Breast epithelium (tissue), 4 donors: ENCODE results near the gene UNC79. TPM values are rescaled to one million over a fixed set of nuclear protein-coding genes. Genes with fewer than 3 reads are reported as not detected.

Experiments
- DNase-seq, 2 donors: peaks; one replicate each; pipeline ENCODE4 v3.0.0-alpha.2; 2019; ENCODE audit warnings: low spot score in 2 of 2
- H3K27ac ChIP-seq, 2 donors: fragments of 200-600 bp; sonication (generic) in 1 of 2; one replicate each; pipeline ENCODE4 v1.5.1; 2016 to 2019; ENCODE audit warnings: mild to moderate bottlenecking in 1 of 2
- H3K27me3 ChIP-seq, 2 donors: fragments of 200-600 bp; sonication (generic) in 1 of 2; one replicate each; pipeline versions ENCODE4 v1.5.1 to v1.6.0; 2017 to 2019; ENCODE audit warnings: control low read depth in 1 of 2, mild to moderate bottlenecking in 1 of 2
- H3K36me3 ChIP-seq: fragments of 200-600 bp; one replicate; pipeline ENCODE4 v1.5.1; 2019
- H3K4me1 ChIP-seq, 2 donors: fragments of 200-600 bp; sonication (generic); one replicate each; pipeline ENCODE4 v1.5.1; 2016 to 2019; ENCODE audit warnings: control low read depth in 1 of 2
- H3K4me3 ChIP-seq, 3 donors: fragments of 200-600 bp; sonication (generic); 1 replicate in 2 of 3; 2 replicates in 1 of 3; pipeline ENCODE4 v1.5.1; 2016 to 2019; ENCODE audit warnings: mild to moderate bottlenecking in 3 of 3, moderate library complexity in 2 of 3
- H3K9me3 ChIP-seq, 2 donors: fragments of 200-600 bp; sonication (generic) in 1 of 2; one replicate each; pipeline ENCODE4 v1.5.1; 2016 to 2019; ENCODE audit warnings: control low read depth in 1 of 2
- CTCF ChIP-seq, 3 donors: fragments of 450-650 bp; IDR thresholded peaks; one replicate each; pipeline ENCODE4 v1.5.1; 2016 to 2017; ENCODE audit warnings: antibody characterized with exemption in 3 of 3, mild to moderate bottlenecking in 3 of 3, moderate library complexity in 3 of 3
- POLR2A ChIP-seq: fragments of 450-650 bp; IDR thresholded peaks from one replicate; pipeline ENCODE4 v1.6.1; 2016; ENCODE audit warnings: antibody characterized with exemption, mild to moderate bottlenecking, moderate library complexity
- POLR2AphosphoS5 ChIP-seq, 3 donors: sonication (generic); formaldehyde crosslinking; IDR thresholded peaks; one replicate each; pipeline ENCODE4 v1.6.1; 2017; ENCODE audit warnings: antibody characterized with exemption in 3 of 3
- intact Hi-C: fragments of 100-400 bp; cut with DNase I; formaldehyde crosslinking; loops from one replicate; pipeline ENCODE4 v1.15.1; 2023; ENCODE audit warnings: low total_unique reads
- total RNA-seq, 3 donors: library from RNA; depleted of rRNA; stranded (reverse); fragments of >200 nt; gene quantifications; one replicate each; pipeline ENCODE4 v1.1.0, GENCODE V29; 2016

The UNC79 gene
- total RNA-seq, 3 donors from 2014 or later = 0.29 to 0.32 TPM; not detected in 1

GRCh38 chr14:93707475-93707874, 276.7 kb downstream of the UNC79 start:
- Histone ChIP-seq H3K4me3 (no peak overlapping the region), H3K4me1 (no peaks in the 10 kb centered on the region), H3K27me3 (no peaks in the 10 kb centered on the region), H3K36me3 (no peaks in the 10 kb centered on the region), H3K27ac (no peak overlapping the region), H3K9me3 (no peaks in the 10 kb centered on the region)
- no peak for DNase-seq
- TF ChIP-seq POLR2A (no peak), POLR2AphosphoS5 (IDR thresholded peaks at IDR 0.05) (no peak), CTCF (IDR thresholded peaks at IDR 0.05) (no peak)
- intact Hi-C loops = no loop called here

DNA sequence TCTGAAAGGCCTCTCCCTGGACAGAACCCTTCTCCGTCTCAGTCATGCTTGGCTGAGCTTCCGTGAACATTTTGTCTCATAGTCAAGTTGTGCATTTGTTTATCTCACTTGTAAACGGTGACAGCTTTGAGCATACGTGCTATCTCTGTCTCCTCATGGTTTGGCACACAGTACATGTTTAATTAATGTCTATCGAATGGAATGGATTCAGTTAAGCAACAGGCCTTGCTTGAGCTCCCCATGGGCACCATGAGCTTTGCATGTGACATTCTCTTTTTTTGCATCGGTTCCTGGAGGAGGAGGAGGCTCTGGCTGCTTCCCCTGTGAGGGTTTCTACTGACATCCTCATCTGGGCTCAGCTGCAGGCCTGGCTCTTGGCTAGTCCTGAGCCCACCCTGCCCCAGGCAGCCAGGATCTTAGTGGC, 277.6 kb downstream of the UNC79 start:
- Histone ChIP-seq H3K27ac (no peak overlapping the region), H3K36me3 (no peaks in the 10 kb centered on the region), H3K4me3 (no peak overlapping the region), H3K4me1 (no peaks in the 10 kb centered on the region), H3K27me3 (no peaks in the 10 kb centered on the region), H3K9me3 (no peaks in the 10 kb centered on the region)
- no peak for DNase-seq
- TF ChIP-seq POLR2A (no peak), CTCF (IDR thresholded peaks at IDR 0.05) (no peak), POLR2AphosphoS5 (IDR thresholded peaks at IDR 0.05) (no peak)
- intact Hi-C loops = no loop called here

- no peak overlapping the region for H3K4me3 ChIP-seq
- H3K27me3 ChIP-seq = no peaks in the 10 kb centered on the region
- TF ChIP-seq POLR2AphosphoS5 (IDR thresholded peaks at IDR 0.05) (no peak), POLR2A (no peak), CTCF (IDR thresholded peaks at IDR 0.05) (no peak)
- H3K9me3 ChIP-seq = no peaks in the 10 kb centered on the region
- no peaks in the 10 kb centered on the region for H3K36me3 ChIP-seq
- intact Hi-C loops = no loop called here
- H3K27ac ChIP-seq = no peak overlapping the region
- no peak for DNase-seq
- H3K4me1 ChIP-seq = no peaks in the 10 kb centered on the region
These were observed 278.1 kb downstream of the UNC79 start for GRCh38 chr14:93708800-93709199.

DNA sequence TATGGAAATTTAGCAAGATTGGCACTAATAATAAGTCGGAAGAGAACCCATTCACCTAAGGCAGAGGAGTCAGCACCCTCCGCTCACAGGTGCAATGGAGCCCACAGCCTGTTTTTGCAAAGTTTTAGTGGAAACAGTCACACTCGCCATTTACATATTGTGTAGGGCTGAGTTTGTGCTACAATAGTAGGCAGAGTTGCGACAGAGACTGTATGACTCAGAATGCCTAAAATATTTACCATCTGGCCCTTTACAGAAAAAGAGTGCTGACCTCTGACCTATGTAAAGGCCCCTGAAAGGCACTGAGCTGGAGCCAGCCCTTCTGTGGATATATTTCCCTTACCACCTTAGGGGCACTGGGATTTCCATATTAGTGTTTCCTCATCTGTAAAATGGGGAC, 278.5 kb downstream of the UNC79 start:
- no peaks in the 10 kb centered on the region for H3K9me3 ChIP-seq
- intact Hi-C loops = no loop called here
- DNase-seq = no peak
- H3K4me1 ChIP-seq = no peaks in the 10 kb centered on the region
- TF ChIP-seq CTCF (IDR thresholded peaks at IDR 0.05) (no peak), POLR2AphosphoS5 (IDR thresholded peaks at IDR 0.05) (no peak), POLR2A (no peak)
- no peaks in the 10 kb centered on the region for H3K27me3 ChIP-seq
- H3K4me3 ChIP-seq = no peak overlapping the region
- no peaks in the 10 kb centered on the region for H3K36me3 ChIP-seq
- H3K27ac ChIP-seq = no peak overlapping the region

- Histone ChIP-seq H3K4me3 (no peak overlapping the region), H3K4me1 (no peaks in the 10 kb centered on the region), H3K9me3 (no peaks in the 10 kb centered on the region), H3K27me3 (no peaks in the 10 kb centered on the region), H3K27ac (no peak overlapping the region), H3K36me3 (no peaks in the 10 kb centered on the region)
- peak in 1 of 2 donors; percentile 8 for DNase-seq
- TF ChIP-seq POLR2A = no peak
- TF ChIP-seq POLR2AphosphoS5 (IDR thresholded peaks at IDR 0.05) = no peak
- no peak for TF ChIP-seq CTCF (IDR thresholded peaks at IDR 0.05)
- intact Hi-C loops = no loop called here
These were observed 281.5 kb downstream of the UNC79 start for GRCh38 chr14:93712079-93712837.
